T-cell (primary cell): ENCODE results near the gene SRP68. TPM values are rescaled to one million over a fixed set of nuclear protein-coding genes. Genes with fewer than 3 reads are reported as not detected.

Experiments used
- ATAC-seq, 4 experiments: fragments of 200-7000 bp in 3 of 4; fragments of 150-1000 bp in 1 of 4; cut with Tn5 transposase; replicated peaks in 1 of 4; 1 replicate in 3 of 4; 2 replicates in 1 of 4; pipeline ENCODE4 v1.10.0; 2021; ENCODE audit warnings: moderate library complexity in 3 of 4, mild to moderate bottlenecking in 2 of 4, moderate number of reproducible peaks in 1 of 4
- CTCF ChIA-PET, 2 donors: fragments of 300-600 bp; sonication (Branson Sonifier 250); formaldehyde crosslinking; loops; one replicate each; lab custom pipeline; 2022; ENCODE audit warnings: antibody characterized with exemption in 2 of 2; lab: Charles Lee
- POLR2A ChIA-PET, 2 donors: fragments of 300-600 bp; sonication (Branson Sonifier 250); formaldehyde crosslinking; loops; one replicate each; lab custom pipeline; 2022; ENCODE audit warnings: antibody characterized with exemption in 2 of 2; lab: Charles Lee
- DNase-seq, 35 experiments: peaks; one replicate each; pipeline versions ENCODE4 v3.0.0 to v3.0.0-alpha.2; 2013 to 2023
- H3K27ac ChIP-seq: one replicate; pipeline ENCODE4 v1.5.1; 2013; ENCODE audit warnings: low read length
- H3K27me3 ChIP-seq, 2 experiments: replicated peaks in 1 of 2; 1 replicate in 1 of 2; 2 replicates in 1 of 2; pipeline versions ENCODE4 v1.6.1 to v1.7.0; 2013; ENCODE audit warnings: low read length in 1 of 2, mixed read lengths in 1 of 2; ENCODE audit not compliant: control insufficient read depth in 2 of 2, insufficient read depth in 2 of 2; ENCODE audit errors: extremely low read depth in 1 of 2
- H3K36me3 ChIP-seq, 2 donors: 1 replicate in 1 of 2; 2 replicates in 1 of 2; pipeline versions ENCODE4 v1.6.1 to v1.7.0; 2013; ENCODE audit warnings: low read length in 1 of 2; ENCODE audit not compliant: control insufficient read depth in 2 of 2, insufficient read depth in 1 of 2; ENCODE audit errors: extremely low read depth in 1 of 2
- H3K4me1 ChIP-seq, 2 experiments: 1 replicate in 1 of 2; 2 replicates in 1 of 2; pipeline versions ENCODE4 v1.6.1 to v1.7.0; 2013; ENCODE audit warnings: low read length in 2 of 2, mixed read lengths in 1 of 2; ENCODE audit not compliant: insufficient read depth in 2 of 2, control insufficient read depth in 1 of 2; ENCODE audit errors: extremely low read depth in 1 of 2
- H3K4me3 ChIP-seq, 2 donors: 1 replicate in 1 of 2; 2 replicates in 1 of 2; pipeline versions ENCODE4 v1.5.1 to v1.7.0; 2013; ENCODE audit warnings: mild to moderate bottlenecking in 2 of 2, low read length in 1 of 2, moderate library complexity in 1 of 2; ENCODE audit not compliant: control insufficient read depth in 1 of 2; ENCODE audit errors: extremely low read depth in 1 of 2
- H3K9me3 ChIP-seq: 2 replicates; pipeline ENCODE4 v1.7.0; 2013
- H3K27ac Mint-ChIP-seq, 2 donors: one replicate each; pipeline ENCODE4 v1.8.0; 2020 to 2021; ENCODE audit warnings: mild to moderate bottlenecking in 2 of 2, mixed read lengths in 2 of 2
- H3K27me3 Mint-ChIP-seq, 2 donors: one replicate each; pipeline ENCODE4 v1.8.0; 2021 to 2022; ENCODE audit warnings: mixed read lengths in 2 of 2
- H3K36me3 Mint-ChIP-seq: one replicate; pipeline ENCODE4 v1.8.0; 2021; ENCODE audit warnings: mixed read lengths
- H3K4me1 Mint-ChIP-seq, 3 donors: one replicate each; pipeline ENCODE4 v1.8.0; 2020 to 2022; ENCODE audit warnings: mixed read lengths in 3 of 3, mild to moderate bottlenecking in 1 of 3
- H3K4me3 Mint-ChIP-seq, 3 donors: one replicate each; pipeline ENCODE4 v1.8.0; 2020 to 2022; ENCODE audit warnings: mild to moderate bottlenecking in 3 of 3, mixed read lengths in 3 of 3, moderate library complexity in 3 of 3
- H3K9me3 Mint-ChIP-seq, 3 donors: one replicate each; pipeline ENCODE4 v1.8.0; 2020 to 2022; ENCODE audit warnings: mixed read lengths in 3 of 3
- WGBS: methylation state at CpG from one replicate; pipeline ENCODE4 v1.1.5; 2013; ENCODE audit warnings: missing lambda C conversion rate; ENCODE audit not compliant: insufficient coverage; 5-methylcytosine and 5-hydroxymethylcytosine counted together
- total RNA-seq, 35 experiments: library from RNA in 6 of 35; stranded (reverse) in 6 of 35; fragments of 120-200 nt in 1 of 35; gene quantifications; one replicate each; pipeline versions ENCODE4 v1.2.1 to v1.2.4 and lab custom pipeline; 2013 to 2026

The SRP68 gene
- total RNA-seq, 5 donors from 2014 or later (not counting 1 experiment from before 2014, with no cell fraction given), result 71.9 to 81.6 (median 78.9) TPM

DNA sequence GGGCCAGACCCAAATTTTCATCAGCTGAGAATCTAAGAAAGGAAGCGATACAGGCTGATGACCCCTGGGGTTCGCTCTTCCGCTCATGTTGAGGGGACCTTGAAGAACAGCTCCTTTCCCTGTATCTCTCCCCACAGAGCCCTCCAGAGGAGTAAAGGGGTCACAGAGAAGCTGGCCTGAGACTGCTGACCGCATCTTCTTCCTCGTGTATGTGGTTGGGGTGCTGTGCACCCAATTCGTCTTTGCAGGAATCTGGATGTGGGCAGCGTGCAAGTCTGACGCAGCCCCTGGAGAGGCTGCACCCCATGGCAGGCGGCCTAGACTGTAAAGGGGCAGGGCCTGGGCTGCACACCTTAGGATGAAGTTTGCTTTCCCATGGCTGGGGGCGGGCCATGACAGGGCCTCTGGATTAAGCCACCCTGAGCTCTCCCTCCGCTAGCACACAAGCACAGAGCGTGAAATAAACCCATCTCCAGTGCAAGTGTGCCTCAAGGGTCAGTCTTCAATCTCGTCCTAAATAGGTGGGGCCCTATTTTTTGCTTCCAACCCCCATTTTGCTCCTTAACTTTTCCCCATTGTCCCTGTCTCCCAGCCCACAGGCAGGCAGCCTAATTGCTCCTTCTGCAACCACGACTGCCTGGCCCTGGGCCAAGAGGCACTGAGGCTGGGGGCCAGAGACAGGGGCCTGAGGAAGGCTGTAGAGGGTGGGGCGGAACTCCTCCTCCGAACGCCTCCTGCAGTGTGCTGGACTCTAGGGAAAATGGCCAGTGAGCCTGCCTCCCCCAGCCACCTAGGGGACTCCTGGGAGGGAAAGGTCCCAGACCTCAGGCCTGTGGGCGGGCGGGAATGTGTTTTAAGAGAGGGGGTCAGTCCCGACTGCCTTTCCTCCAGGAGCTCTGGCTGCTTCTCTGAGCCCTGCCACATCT lies 10.3 kb upstream of the SRP68 start:
- Mint-ChIP-seq H3K27ac (no peak overlapping the region), H3K4me3 (no peak overlapping the region)
- 93% methylated on average over 12 of the region's 20 CpGs for WGBS

DNA sequence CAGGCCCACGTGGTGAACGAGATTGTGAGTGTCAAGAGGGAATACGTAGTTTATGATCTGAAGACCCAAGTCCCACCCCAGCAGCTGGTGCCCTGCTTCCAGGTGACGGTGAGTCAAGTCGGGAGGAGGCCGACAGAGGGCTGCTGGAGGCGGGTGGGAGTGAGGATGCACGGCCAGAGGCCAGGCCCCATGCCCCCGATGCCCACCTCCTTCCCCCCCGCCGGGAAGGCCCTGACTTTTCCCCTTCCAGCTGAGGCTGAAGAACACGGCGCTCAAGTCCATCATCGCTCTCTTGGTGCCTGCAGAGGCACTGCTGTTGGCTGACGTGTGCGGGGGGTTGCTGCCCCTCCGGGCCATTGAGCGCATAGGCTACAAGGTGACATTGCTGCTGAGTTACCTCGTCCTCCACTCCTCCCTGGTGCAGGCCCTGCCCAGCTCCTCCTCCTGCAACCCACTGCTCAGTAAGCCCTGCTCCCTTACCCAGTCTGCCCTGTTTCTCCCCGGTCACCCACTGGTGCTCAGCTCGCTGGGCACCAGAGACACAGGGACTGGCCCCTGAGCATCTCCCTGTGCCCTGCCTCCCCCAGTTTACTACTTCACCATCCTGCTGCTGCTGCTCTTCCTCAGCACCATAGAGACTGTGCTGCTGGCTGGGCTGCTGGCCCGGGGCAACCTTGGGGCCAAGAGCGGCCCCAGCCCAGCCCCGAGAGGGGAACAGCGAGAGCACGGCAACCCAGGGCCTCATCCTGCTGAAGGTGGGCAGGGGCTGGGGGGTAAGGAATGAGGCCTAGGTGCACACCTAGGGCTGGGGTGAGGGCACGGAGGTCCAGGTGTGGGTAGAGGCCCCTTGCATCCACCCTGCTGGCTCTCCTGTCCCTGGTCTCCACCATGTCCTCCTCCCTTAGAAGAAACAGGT lies 9.2 kb upstream of the SRP68 start:
- DNase-seq, result no peak
- Mint-ChIP-seq H3K4me3 (no peak overlapping the region), H3K27me3 (peaks cover 3 to 16% of the 10 kb centered on the region in 2 donors), H3K27ac (peak overlapping the region in 1 of 2 donors; percentile 61), H3K4me1 (peaks cover 27 to 37% (median 36%) of the 10 kb centered on the region in 3 donors), H3K9me3 (no peaks in the 10 kb centered on the region), H3K36me3 (peaks cover 5% of the 10 kb centered on the region)
- Histone ChIP-seq H3K27me3 (peaks cover 2 to 35% of the 10 kb centered on the region in 2 experiments), H3K27ac (no peak overlapping the region), H3K4me3 (no peak overlapping the region), H3K36me3 (peaks cover 11 to 40% of the 10 kb centered on the region in 2 donors), H3K9me3 (no peaks in the 10 kb centered on the region), H3K4me1 (peaks cover 5 to 34% of the 10 kb centered on the region in 2 experiments)
- ChIA-PET POLR2A (interaction anchor here in 1 of 2 donors (0.6 kb wide), 1 partner anchor 18 kb away, joined by 4 read pairs; no protein-coding TSS in a partner anchor), CTCF (no interaction called here)
- WGBS, result 91% methylated on average over 22 of the region's 27 CpGs
- no peak for ATAC-seq

More for the DNA sequence above, 10.3 kb upstream of the SRP68 start:
- H3K4me1 ChIP-seq, result peaks cover 3 to 23% of the 10 kb centered on the region in 2 experiments
- DNase-seq (no peak), ATAC-seq (no peak)
- H3K9me3 ChIP-seq, result no peaks in the 10 kb centered on the region
- H3K27ac ChIP-seq, result no peak overlapping the region
- H3K4me3 ChIP-seq, result no peak overlapping the region
- H3K4me1 Mint-ChIP-seq, result peaks cover 19 to 27% (median 27%) of the 10 kb centered on the region in 3 donors
- H3K9me3 Mint-ChIP-seq, result no peaks in the 10 kb centered on the region
- ChIA-PET POLR2A (no interaction called here), CTCF (no interaction called here)
- H3K36me3 ChIP-seq, result peaks cover 19 to 50% of the 10 kb centered on the region in 2 donors
- H3K27me3 ChIP-seq, result peaks cover 2 to 25% of the 10 kb centered on the region in 2 experiments
- peaks cover 0 to 7% of the 10 kb centered on the region in 2 donors for H3K27me3 Mint-ChIP-seq
- H3K36me3 Mint-ChIP-seq, result peaks cover 5% of the 10 kb centered on the region

DNA sequence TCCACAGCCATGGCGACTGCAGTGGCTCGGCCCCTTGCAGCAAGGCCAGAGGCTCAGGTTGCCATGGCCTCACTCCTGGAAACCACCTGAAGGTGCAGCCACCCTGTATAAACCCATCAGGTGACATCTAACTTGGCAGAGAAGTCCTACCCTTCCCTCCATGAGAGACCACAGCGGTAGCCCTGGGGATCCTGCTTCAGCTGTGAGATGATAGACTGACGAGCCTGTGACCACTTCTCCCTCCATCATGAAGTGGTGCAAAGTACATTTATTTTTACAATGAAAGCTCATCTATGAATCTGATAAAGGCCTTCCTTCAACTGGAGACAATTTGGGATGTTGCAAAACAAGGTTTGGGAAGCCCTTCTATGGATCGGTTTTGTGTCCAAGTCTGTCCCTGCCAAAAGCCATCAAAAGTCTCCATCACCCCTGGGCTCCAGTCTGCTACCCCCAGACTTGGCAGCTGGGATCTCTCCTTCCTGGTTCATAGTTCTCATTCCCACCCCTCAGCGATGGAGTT lies 8.5 kb upstream of the SRP68 start:
- Mint-ChIP-seq H3K4me1 (peaks cover 34 to 42% (median 41%) of the 10 kb centered on the region in 3 donors), H3K9me3 (no peaks in the 10 kb centered on the region), H3K4me3 (no peak overlapping the region), H3K27ac (peak overlapping the region; percentile 34 to 46), H3K36me3 (peaks cover 5% of the 10 kb centered on the region), H3K27me3 (peaks cover 3 to 20% of the 10 kb centered on the region in 2 donors)
- POLR2A ChIA-PET, result interaction anchor here (0.6 kb wide), 2 partner anchors 9 to 17 kb away, joined by 3 to 4 read pairs; no protein-coding TSS in a partner anchor
- Histone ChIP-seq H3K27me3 (peaks cover 3 to 42% of the 10 kb centered on the region in 2 experiments), H3K4me1 (peaks cover 11 to 41% of the 10 kb centered on the region in 2 experiments), H3K4me3 (no peak overlapping the region), H3K27ac (no peak overlapping the region), H3K9me3 (no peaks in the 10 kb centered on the region), H3K36me3 (peaks cover 11 to 36% of the 10 kb centered on the region in 2 donors)
- no peak for ATAC-seq
- no peak for DNase-seq
- CTCF ChIA-PET, result no interaction called here
- WGBS, result 73% methylated on average over 3 of the region's 6 CpGs

DNA sequence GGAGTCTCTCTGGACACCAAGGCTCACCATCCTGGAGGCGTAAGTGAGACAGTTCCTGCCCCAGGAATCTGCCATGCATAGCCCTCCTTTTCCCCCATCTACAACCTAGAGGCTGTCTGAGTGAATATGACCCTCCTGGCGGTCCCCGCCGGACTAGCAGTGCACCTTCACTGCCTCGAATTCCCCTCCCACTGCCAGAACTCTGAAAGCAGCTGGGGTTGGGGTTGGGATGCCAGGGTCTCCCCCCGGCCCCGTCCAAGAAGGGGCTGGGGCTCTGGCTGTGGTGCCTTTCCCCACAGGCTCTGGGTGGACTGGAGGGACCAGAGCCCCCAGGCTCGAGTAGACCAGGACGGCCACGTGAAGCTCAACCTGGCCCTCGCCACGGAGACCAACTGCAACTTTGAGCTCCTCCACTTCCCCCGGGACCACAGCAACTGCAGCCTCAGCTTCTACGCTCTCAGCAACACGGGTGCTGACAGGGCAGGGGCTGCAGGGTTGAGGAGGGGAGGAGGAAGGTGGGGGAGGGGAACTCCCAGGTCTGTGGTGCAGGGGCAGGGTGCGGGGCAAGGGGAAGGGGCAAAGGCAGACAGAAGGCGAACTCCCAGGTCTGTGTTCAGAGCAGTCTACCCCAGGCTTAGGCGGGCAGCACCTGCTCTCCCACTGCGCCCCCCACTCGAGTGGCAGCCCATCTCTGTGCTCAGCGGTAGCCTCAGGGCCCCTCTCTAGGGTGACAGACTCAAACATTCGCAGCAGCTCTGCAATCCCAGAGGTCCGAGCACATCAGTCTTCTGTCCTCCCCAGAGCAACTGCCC lies 7.8 kb upstream of the SRP68 start:
- Histone ChIP-seq H3K4me1 (peaks cover 13 to 48% of the 10 kb centered on the region in 2 experiments), H3K4me3 (no peak overlapping the region), H3K27ac (no peak overlapping the region), H3K27me3 (peaks cover 9 to 49% of the 10 kb centered on the region in 2 experiments), H3K36me3 (peaks cover 11 to 29% of the 10 kb centered on the region in 2 donors), H3K9me3 (no peaks in the 10 kb centered on the region)
- Mint-ChIP-seq H3K36me3 (peaks cover 5% of the 10 kb centered on the region), H3K9me3 (no peaks in the 10 kb centered on the region), H3K27me3 (peaks cover 9 to 27% of the 10 kb centered on the region in 2 donors), H3K4me1 (peaks cover 40 to 48% (median 47%) of the 10 kb centered on the region in 3 donors), H3K27ac (peak overlapping the region; percentile 46 to 58), H3K4me3 (peak overlapping the region in 1 of 3 donors; percentile 23)
- 34% methylated on average over 12 of the region's 23 CpGs for WGBS
- POLR2A ChIA-PET, result interaction anchor here in 1 of 2 donors (0.6 kb wide), 1 partner anchor 8 kb away, joined by 3 read pairs; no protein-coding TSS in a partner anchor
- DNase-seq (peak in 2 of 35 experiments; percentile 30), ATAC-seq (peak in 3 of 4 experiments; percentile 11 to 33 (median 14))
- CTCF ChIA-PET, result interaction anchor here in 1 of 2 donors (0.7 kb wide), 1 partner anchor 31 kb away, joined by 5 read pairs; no protein-coding TSS in a partner anchor

DNA sequence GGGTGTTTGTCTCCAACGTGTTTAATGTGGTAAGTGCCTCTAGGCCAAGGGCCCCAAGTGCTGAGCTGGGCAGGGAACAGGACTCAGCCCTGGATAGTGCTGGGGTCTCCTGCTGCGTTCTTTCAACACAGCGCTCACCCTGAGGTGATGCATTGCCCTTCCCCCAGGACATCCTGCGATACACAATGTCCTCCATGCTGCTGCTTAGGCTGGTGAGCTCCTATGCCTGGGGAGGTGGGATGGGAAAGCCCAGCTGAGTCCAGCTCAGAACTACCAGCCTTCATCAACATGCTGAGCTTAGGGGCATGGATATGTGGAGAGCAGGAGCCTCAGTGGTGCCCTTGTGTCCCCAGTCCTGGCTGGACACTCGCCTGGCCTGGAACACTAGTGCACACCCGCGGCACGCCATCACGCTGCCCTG lies 7.2 kb upstream of the SRP68 start:
- peaks cover 44 to 53% (median 53%) of the 10 kb centered on the region in 3 donors for H3K4me1 Mint-ChIP-seq
- peaks cover 14 to 31% of the 10 kb centered on the region in 2 donors for H3K27me3 Mint-ChIP-seq
- peaks cover 9 to 55% of the 10 kb centered on the region in 2 experiments for H3K27me3 ChIP-seq
- no peak overlapping the region for H3K4me3 ChIP-seq
- ATAC-seq (no peak), DNase-seq (no peak)
- no peak overlapping the region for H3K27ac Mint-ChIP-seq
- ChIA-PET POLR2A (no interaction called here), CTCF (interaction anchor here (0.5 to 0.9 kb wide), 4 partner anchors 10 to 413 kb away, joined by 3 to 5 read pairs (median 4); no protein-coding TSS in a partner anchor)
- 42% methylated on average over 7 of the region's 9 CpGs for WGBS
- H3K4me3 Mint-ChIP-seq, result no peak overlapping the region
- no peaks in the 10 kb centered on the region for H3K9me3 Mint-ChIP-seq
- peaks cover 13 to 54% of the 10 kb centered on the region in 2 experiments for H3K4me1 ChIP-seq
- peaks cover 6% of the 10 kb centered on the region for H3K36me3 Mint-ChIP-seq
- no peak overlapping the region for H3K27ac ChIP-seq
- H3K36me3 ChIP-seq, result peaks cover 11 to 23% of the 10 kb centered on the region in 2 donors
- no peaks in the 10 kb centered on the region for H3K9me3 ChIP-seq
